Femur (tissue), 1 donor: ENCODE results near the gene RNF111.

ENCODE experiments used
- DNase-seq: peaks from one replicate; pipeline ENCODE4 v3.0.0-alpha.2; 2017

RNF111 gene

GRCh38 chr15:59001946-59002345, 14.5 kb downstream of the RNF111 start:
- DNase-seq: no peak

- DNase-seq: no peak
Observed at GRCh38 chr15:59002418-59002859, 15.0 kb downstream of the RNF111 start.

DNA sequence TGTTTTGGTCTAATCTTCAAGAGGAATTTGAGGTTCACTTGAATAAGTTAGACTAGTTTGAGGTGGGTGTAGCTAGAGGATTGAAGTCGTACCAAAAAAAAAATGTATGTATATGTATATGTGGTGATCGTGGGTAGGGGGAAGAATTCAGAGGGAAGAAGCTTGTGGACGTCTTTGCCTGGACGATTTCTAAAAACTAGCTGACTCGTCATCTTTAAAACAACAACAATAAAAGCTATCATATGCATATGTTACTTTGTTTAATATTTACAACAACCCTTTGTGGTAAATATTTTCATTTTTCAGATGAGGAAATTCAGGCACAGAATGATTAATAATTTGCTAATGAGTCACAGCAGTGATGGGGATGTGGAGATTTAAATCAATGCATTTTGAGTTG, 18.1 kb downstream of the RNF111 start:
- no peak for DNase-seq

GRCh38 chr15:59008086-59008485, 20.6 kb downstream of the RNF111 start:
- DNase-seq: no peak

GRCh38 chr15:59011262-59011952, 23.9 kb downstream of the RNF111 start:
- DNase-seq: no peak

GRCh38 chr15:59013246-59013873, 25.9 kb downstream of the RNF111 start:
- no peak for DNase-seq

DNA sequence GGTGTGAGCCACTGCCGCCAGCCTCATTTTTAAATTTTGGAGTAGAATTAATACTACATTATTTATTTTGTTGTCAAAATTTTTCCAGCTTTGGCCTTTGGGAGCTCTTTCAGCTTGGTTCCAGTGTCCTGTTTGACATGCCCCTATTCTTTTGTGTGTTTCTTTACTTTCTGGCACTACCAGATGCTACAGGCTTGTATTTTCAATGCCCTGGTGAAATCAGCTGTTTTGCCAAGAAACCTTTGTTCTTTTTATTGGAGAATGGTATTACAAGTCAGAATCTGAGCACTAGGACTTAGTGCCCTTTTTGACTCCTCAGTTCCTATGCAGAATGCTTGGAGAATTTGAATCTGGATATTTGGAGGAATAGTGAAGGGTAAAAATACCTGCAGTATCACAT, 26.6 kb downstream of the RNF111 start:
- DNase-seq: no peak

DNA sequence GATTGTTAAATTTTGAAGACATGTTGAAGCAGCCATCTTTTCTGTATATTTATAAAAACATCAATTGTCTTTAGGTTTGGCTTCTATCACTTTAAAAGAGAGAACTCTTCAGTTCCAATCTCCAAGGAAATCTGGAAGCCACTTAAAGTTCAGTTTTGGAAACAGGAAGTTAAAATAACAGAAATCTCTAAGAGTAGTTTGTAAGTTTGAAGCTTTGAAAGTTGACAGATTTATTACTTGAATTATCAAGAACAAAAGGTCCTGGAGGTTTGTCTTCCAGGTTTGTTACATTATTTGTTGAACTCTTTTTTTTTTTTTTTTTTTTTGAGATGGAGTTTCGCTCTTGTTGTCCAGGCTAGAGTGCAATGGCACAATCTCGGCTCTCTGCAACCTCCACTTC, 30.0 kb downstream of the RNF111 start:
- DNase-seq: no peak

GRCh38 chr15:59018833-59019232, 31.4 kb downstream of the RNF111 start:
- no peak for DNase-seq

DNA sequence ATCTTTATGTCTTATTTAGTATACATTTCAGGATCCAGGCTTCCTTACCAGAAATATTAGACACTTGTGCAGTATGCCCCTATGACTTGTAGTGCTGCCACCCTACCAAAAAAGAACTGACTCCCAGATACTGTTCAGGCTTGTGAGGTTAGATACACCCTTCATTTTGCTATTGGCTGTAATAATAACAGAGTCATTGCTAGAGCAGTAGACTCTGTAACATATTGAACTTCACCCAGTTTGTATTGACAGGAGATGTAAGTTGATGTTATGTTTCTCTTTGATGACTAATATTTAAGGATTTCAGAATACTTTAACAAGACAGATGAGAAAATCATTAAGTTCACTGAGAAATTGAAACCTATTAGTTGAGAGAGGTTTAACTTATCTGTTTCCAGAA, 32.9 kb downstream of the RNF111 start:
- no peak for DNase-seq

DNA sequence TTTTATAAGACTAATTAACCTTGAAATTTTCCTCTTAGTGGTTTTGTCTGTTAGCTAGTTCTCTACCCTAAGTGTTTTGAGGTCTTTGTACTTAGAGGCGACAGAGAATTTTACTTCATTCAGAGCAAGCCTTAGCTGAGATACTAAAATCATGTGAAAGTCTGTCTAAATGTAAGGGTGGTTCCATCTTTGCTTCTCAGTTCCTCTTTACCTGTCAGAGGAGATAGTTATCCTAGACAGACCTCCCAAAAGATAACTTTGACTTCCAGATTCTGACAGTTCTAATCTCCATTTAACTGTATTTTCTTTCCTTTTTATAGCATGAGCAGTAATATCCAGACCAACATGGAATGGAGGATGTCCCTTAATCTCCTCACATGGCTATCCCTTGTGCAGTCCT, 34.7 kb downstream of the RNF111 start:
- DNase-seq: no peak

GRCh38 chr15:59026207-59026606, 38.7 kb downstream of the RNF111 start:
- DNase-seq: no peak

DNA sequence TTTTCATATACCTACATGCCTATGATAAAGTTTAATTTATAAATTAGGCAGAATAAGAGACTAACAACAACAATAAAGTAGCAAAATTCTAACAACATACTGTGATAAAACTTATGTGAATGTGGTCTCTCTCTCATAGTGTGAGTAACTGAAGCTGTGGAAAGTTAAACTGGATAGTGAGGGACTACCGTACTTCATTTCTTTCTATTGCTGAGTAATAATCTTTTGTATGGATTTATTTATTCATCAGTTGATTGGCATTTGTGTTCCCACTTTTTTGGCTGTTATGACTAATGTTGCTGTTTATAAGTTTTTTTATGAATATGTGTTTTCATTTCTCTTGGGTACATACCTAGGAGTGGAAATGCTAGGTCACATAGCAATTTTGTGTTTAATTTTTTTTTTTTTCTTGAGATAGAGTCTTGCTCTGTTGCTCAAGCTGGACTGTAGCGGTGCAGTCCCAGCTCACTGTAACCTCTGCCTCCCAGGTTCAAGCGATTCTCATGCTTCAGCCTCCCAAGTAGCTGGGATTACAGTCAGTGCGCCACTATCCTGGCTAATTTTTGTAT, 41.0 kb downstream of the RNF111 start:
- no peak for DNase-seq

DNA sequence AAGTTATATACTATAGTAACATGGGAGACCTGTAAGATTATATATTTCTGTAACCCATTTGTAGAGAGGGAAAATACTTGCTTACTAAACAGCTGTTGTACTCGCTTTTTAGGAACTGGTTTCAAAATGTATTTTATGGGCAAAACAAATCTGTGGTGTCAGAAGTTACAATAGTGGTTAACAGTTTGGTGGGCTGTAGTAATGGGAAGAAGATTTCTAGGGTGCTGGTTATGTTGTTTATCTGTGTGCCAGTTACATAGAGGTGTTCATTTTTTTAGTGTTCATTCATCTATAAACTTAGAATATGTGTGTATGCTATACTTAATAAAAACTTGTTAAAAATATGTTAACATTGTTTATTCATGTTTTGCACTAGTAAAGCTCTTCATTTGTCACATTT, 42.1 kb downstream of the RNF111 start:
- no peak for DNase-seq

DNA sequence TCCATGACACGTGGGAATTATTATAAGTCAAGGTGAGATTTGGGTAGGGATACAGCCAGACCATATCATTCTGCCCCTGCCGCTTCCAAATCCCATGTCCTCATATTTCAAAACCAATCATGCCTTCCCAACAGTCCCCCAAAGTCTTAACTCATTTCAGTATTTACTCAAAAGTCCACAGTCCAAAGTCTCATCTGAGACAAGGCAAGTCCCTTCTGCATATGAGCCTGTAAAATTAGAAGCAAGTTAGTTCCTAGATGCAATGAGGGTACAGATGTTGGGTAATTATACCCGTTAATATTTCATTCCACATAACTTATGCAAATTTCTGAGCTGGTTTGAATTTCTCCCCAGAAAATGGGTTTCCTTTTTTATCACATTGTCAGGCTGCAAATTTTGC, 47.7 kb downstream of the RNF111 start:
- DNase-seq: no peak

DNA sequence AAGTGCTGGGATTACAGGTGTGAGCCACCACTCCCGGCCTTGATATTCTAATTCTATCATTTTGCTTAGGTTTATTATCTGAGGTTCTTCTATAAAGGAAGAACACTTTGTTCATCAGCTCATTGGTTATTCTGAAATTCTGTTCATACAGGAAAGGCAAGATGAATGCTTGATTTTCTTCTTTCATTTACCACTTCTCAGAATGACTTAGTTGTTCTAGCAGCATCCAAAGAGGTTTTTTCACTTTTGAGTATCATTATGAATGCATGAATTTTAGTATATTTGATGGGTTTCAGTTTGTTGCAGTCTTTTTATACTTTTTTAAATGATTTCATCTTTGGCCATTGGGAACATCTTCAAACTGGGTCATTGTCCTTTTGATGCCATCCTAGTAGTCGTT, 51.8 kb downstream of the RNF111 start:
- DNase-seq: no peak

DNA sequence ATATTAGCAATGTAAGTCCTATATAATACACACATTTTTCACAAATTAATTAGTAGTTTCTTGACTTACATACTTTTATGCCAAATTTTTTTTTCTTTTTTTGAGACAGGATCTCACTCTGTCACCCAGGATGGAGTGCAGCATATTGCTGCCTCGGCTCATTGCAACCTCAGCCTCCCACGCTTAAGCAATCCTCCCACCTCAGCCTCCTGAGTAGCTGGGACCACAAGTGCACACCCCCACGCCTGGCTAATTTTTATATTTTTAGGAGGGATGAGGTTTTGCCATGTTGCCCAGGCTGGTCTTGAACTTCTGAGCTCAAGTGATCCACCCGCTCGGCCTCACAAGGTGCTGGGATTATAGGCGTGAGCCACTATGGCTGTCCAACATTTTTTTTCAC, 54.6 kb downstream of the RNF111 start:
- no peak for DNase-seq

DNA sequence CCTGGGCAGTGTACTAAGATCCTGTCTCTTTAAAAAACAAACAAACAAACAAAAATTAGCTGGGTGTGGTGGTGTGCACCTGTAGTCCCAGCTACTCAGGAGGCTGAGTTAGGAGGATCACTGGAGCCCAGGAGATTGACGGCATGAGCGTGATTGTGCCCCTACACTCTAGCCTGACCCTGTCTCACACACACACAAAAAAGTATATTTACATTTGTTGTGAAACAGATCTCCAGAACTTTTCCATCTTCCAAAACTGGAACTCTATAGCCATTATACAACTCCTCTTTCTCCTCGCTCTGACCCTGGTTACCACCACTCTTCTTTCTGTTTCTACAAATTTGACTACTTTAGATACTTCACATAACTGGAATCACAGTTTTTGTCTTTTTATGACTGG, 61.4 kb downstream of the RNF111 start:
- DNase-seq: no peak

DNA sequence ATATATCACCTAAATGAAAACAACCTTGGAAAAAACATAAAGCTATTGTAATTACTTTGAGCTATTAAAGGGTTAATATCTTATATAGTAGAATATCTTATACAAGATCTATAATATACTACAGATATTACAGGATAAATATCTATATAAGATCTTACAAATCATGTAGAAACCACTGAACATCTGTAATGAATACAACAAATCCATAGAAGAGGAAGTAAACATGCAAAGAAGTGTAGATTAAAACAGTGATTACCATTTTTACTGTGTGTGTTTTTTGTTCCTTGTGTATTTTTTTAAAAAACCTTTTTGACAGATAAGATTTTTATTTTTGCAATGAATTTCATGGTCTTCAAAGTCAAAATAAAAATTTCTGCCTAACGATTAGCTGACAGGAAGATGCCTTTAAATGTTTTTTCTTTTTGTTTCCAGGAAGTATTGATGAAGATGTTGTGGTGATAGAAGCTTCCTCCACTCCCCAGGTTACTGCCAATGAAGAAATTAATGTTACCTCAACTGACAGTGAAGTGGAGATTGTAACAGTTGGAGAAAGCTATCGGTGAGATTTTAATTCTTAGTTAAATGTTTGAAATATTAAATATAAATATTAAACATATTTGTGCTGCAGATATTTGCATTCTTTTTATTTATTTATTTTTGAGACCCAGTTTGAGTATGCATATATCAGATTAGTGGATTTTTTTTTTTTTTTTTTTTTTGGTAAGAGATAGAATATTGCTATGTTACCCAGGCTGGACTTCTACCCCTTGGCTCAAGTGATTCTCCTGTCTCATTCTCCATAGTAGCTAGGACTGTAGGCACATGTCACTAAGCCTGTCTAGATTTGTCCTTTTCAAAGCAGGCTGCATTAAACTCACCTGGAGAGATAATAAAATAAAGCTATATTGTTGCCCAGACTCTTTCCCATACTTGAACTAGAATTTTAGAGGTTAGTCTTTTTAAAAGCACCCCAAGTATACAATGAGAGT, 64.7 kb downstream of the RNF111 start:
- no peak for DNase-seq

GRCh38 chr15:59052915-59053407, 65.5 kb downstream of the RNF111 start:
- no peak for DNase-seq

- no peak for DNase-seq
Observed at GRCh38 chr15:59053482-59053881, 66.0 kb downstream of the RNF111 start.

DNA sequence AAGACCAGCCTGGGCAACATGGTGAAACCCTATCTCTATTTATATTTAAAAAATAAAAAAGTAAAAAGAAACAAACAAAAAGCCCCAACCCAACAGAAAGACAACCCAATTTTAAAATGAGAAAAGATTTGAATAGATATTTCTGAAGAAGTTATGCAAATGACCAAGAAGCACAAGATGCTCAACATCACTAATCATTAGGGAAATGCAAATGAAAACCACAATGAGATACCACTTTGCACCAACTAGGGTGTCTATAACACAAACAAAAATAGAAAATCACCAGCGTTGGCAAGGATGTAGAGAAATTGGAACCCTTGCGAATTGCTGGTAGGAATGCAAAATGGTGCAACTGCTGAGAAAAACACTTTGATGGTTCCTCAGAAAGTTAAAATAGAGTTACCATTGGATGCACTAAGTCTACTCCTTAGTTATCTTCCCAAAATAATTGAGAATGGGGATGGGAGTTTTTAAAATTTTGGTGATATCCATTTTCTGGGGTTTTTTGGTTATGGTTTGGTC, 71.7 kb downstream of the RNF111 start:
- DNase-seq: no peak

GRCh38 chr15:59060348-59060747, 72.9 kb downstream of the RNF111 start:
- DNase-seq: no peak
